Pancreas (tissue), 10 donors: ENCODE measurements around the gene RADIL. TPM values are rescaled to one million over a fixed set of nuclear protein-coding genes. Genes with fewer than 3 reads are reported as not detected.

Experiments used
- ATAC-seq, 4 donors: fragments of 200-7000 bp; cut with Tn5 transposase; one replicate each; pipeline versions ENCODE4 v1.8.0 to v1.9.1; 2020; ENCODE audit warnings: mild to moderate bottlenecking in 4 of 4, moderate library complexity in 4 of 4
- DNase-seq, 6 donors: peaks; one replicate each; pipeline ENCODE4 v3.0.0-alpha.2; 2020
- FAIRE-seq: peaks from 2 replicates; lab custom pipeline; 2012; peaks lifted over from hg19 to GRCh38; lab: Jason Lieb, UNC
- H3K27ac ChIP-seq, 4 donors: fragments of 200-600 bp; sonication (generic); 1 replicate in 3 of 4; 2 replicates in 1 of 4; pipeline versions ENCODE4 v1.5.0 to v1.8.0; 2020
- H3K27me3 ChIP-seq, 4 donors: fragments of 200-600 bp; one replicate each; pipeline ENCODE4 v1.8.0; 2021
- H3K36me3 ChIP-seq, 3 donors: fragments of 200-600 bp; sonication (generic) in 1 of 3; one replicate each; pipeline versions ENCODE4 v1.5.0 to v1.8.0; 2020 to 2021
- H3K4me1 ChIP-seq, 3 donors: fragments of 200-600 bp; one replicate each; pipeline ENCODE4 v1.8.0; 2021
- H3K4me3 ChIP-seq, 4 donors: fragments of 200-600 bp; sonication (generic) in 2 of 4; one replicate each; pipeline versions ENCODE4 v1.5.0 to v1.8.0; 2020 to 2021
- H3K9me3 ChIP-seq, 4 donors: fragments of 200-600 bp; one replicate each; pipeline ENCODE4 v1.8.0; 2021
- CTCF ChIP-seq, 4 donors: fragments of 200-600 bp; sonication (generic) in 3 of 4; IDR thresholded peaks; one replicate each; pipeline versions ENCODE4 v1.5.0 to v1.8.0; 2021; ENCODE audit warnings: antibody characterized with exemption in 4 of 4
- WGBS, 2 donors: extraction: QIAGEN DNeasy Blood & Tissue Kit; methylation state at CpG; one replicate each; pipeline ENCODE4 v1.1.7; 2013; 5-methylcytosine and 5-hydroxymethylcytosine counted together
- intact Hi-C, 3 donors: fragments of 100-400 bp; cut with DNase I; formaldehyde crosslinking; loops; one replicate each; pipeline versions ENCODE4 v1.11.1 to v1.14.2; 2022
- polyA plus RNA-seq, 2 donors: library from polyadenylated mRNA; stranded (reverse); fragments of 200-250 nt; gene quantifications; one replicate each; pipeline ENCODE4 v1.2.3, GENCODE V29; 2013
- total RNA-seq, 6 donors: library from RNA; stranded (reverse); fragmentation: NEBNext Ultra II Directional in 4 of 6; extraction: Animal tissue kit (Norgen Biotek cat#: 25700) in 4 of 6; gene quantifications; one replicate each; pipeline versions ENCODE4 v1.2.1 to v1.2.4, GENCODE V29; 2021 to 2023
- donor health status: healthy with polysubstance abuse.
- donor health status: DM: no; HTN: no; CAD: no; lungs with moderate emphysema.
- donor health status: DM: no; HTN: no; CAD: no.
- donor health status: control.
- donor health status: control.
- donor health status: Bipolar disorder and iron deficiency.
- donor health status: DM: yes; HTN: yes; CAD: no.
- donor health status: DM: no; HTN: no; CAD: no.
- donor health status: DM: no; HTN: no; CAD: no.
- donor health status: DM: yes; HTN: yes; CAD: no.

Gene RADIL
- total and polyA plus RNA-seq, 8 donors = 0.58 to 11.2 (median 3.5) TPM

DNA sequence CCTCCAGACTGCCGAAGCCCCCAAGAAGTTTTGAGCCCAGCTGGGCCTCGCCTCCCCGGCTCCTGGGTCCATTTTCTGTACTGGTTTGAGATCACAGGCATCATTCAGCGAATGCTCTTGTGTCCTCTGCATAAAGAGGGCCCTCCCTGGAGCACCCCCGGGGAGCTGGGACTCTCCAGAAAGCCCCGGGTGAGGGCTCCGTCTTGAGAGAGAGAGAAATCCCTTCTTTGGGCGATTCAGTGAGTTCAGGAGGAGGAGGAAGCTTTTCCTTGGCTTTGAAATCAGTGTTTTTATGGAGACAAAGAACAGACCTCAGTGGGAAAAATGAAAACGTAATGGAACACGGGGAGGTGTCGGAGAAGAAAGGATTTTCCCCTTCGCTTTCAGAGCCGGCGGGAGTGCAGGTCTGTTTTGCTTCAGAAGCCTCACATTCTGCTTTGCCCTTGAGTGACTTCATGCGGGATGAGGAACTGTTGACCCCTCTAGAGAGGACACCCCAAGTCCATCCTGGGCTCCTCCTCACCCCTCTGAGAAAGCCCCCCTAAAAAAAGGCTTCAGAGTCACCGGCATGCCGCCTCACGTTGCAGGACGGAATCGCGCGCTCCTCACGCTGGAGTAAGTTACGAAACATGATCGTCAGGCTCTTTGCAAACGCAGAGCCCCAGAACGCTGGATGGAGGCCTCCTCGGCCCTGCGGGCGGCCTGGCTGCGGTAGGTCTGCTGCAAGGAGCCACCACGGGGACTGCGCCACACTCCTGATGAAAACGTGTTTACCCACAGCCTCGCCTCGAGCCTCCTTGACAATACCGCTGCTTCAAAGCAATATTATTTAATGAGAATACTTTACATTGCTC, 116.6 kb downstream of the RADIL start:
- Histone ChIP-seq H3K4me3 (no peak overlapping the region), H3K9me3 (no peaks in the 10 kb centered on the region), H3K36me3 (peaks cover 0 to 14% (median 10%) of the 10 kb centered on the region in 3 donors), H3K27ac (no peak overlapping the region), H3K4me1 (no peaks in the 10 kb centered on the region), H3K27me3 (no peaks in the 10 kb centered on the region)
- peak in 2 of 4 donors; percentile 15 to 27 for ATAC-seq
- DNase-seq = peak in 1 of 6 donors; percentile 43
- intact Hi-C loops = no loop called here
- TF ChIP-seq CTCF (IDR thresholded peaks at IDR 0.05) = no peak
- no peak for FAIRE-seq
- 90% methylated on average over 37 of the region's 37 CpGs for WGBS, 2 donors

DNA sequence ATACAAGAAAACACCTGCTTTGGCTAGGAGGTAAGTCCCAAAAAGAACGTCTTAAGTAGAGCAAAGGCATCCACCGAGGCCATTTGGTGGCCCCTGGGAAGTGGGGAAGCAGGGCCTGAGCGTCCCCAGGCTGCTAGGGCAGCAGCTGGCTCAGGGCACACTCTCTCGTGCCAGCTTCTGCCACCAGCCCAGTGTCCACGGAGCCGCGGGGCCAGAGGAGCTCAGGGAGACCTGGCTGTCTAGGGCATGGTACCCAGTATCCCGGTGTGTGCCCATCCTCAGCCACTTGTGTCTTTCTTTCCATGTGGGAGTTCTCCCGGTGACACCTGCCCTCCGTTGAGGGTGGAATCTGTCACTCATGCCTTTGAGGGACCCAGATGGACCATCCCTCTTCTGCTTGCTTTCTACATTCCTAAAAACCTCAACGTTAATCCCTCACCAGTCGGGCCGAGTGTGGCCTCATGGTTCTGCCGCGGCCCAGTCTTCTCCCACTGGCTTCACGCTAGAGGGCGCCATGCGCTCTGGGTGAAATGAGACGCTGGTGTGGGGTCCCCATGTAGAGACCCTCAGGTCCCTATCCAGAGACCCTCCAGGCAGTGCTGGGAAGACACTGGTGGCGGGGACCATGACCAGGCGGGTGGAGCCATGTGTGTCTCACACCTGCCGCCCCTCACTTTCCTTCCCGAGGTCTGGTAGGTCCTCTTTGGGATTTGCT, 117.6 kb downstream of the RADIL start:
- no peaks in the 10 kb centered on the region for H3K9me3 ChIP-seq
- H3K27me3 ChIP-seq = no peaks in the 10 kb centered on the region
- H3K36me3 ChIP-seq = peaks cover 1 to 20% (median 18%) of the 10 kb centered on the region in 3 donors
- no peak for FAIRE-seq
- TF ChIP-seq CTCF (IDR thresholded peaks at IDR 0.05) = no peak
- WGBS, 2 donors = 84 to 85% methylated on average over 23 of the region's 23 CpGs
- ATAC-seq = no peak
- no peaks in the 10 kb centered on the region for H3K4me1 ChIP-seq
- H3K27ac ChIP-seq = no peak overlapping the region
- H3K4me3 ChIP-seq = no peak overlapping the region
- DNase-seq = peak in 1 of 6 donors; percentile 50
- intact Hi-C loops = no loop called here

DNA sequence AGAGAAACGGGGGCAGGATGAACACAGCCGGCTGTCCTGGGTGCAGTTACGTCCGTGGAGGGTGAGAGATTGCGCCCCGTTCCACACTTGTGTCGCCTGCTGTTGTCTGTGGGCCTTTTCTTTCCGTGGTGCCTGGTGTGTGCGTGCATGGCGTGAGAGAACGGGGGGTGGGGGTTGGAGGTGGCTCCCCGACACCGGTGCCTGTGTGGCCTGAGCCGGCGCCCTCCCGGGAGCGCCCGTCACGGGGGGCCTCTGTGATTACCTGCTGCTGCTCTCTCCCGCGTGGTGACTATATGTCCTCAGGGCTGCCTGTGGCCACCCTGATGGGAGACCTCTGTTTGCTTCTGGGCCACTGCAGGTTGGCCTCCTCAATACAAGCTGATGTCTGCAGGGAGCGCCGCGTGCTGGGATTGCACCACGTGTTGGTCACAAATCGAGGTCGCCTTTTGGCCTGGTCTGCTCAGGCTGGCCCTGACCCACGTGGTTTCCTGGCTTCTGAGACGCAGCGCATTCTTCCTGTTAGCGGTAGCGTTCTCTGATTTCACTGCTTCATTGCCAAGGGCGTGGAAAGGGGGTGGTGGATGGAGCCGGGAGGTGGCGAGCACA, 119.0 kb downstream of the RADIL start:
- no peak for TF ChIP-seq CTCF (IDR thresholded peaks at IDR 0.05)
- Histone ChIP-seq H3K27me3 (no peaks in the 10 kb centered on the region), H3K27ac (no peak overlapping the region), H3K9me3 (no peaks in the 10 kb centered on the region), H3K4me1 (no peaks in the 10 kb centered on the region), H3K4me3 (no peak overlapping the region), H3K36me3 (peaks cover 3 to 27% (median 26%) of the 10 kb centered on the region in 3 donors)
- 92 to 93% methylated on average over 34 to 35 of the region's 35 CpGs for WGBS, 2 donors
- DNase-seq (peak in 1 of 6 donors; percentile 51), ATAC-seq (no peak), FAIRE-seq (no peak)
- intact Hi-C loops = no loop called here

DNA sequence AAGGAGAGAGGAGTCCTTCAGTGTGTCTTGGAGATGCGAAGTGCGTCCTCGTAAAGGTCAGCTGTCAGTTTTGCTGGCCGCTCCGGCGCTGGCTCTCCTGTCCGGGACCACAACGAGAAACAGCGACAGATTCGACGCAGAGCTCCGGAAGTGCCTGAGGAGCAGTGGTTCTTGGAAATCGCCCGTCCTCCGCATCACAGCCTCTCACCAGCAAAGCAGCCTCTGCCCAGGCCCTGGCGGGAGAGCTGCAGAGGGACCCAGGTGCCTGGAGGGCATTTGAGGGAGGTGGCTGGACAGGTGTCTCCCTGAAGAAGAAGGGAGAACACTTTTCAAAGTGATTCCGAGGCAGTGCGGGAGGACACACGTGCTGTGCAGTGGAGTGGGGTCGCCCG, 119.7 kb downstream of the RADIL start:
- FAIRE-seq = no peak
- WGBS, 2 donors = 95 to 96% methylated on average over 21 of the region's 21 CpGs
- peak in 1 of 6 donors; percentile 36 for DNase-seq
- Histone ChIP-seq H3K27me3 (no peaks in the 10 kb centered on the region), H3K4me3 (no peak overlapping the region), H3K36me3 (peaks cover 8 to 33% (median 27%) of the 10 kb centered on the region in 3 donors), H3K4me1 (no peaks in the 10 kb centered on the region), H3K9me3 (no peaks in the 10 kb centered on the region), H3K27ac (no peak overlapping the region)
- TF ChIP-seq CTCF (IDR thresholded peaks at IDR 0.05) = no peak
- intact Hi-C loops = no loop called here
- ATAC-seq = no peak
